H1 (cell line): ENCODE measurements around the gene SND1. TPM values are rescaled to one million over a fixed set of nuclear protein-coding genes. Genes with fewer than 3 reads are reported as not detected.
A peak's percentile ranks its signal among the peaks of the same experiment; 100 is the strongest.

Source experiments
- CTCF ChIA-PET: fragments of 300-600 bp; sonication (Branson Sonifier 250); formaldehyde crosslinking; loops from one replicate; lab custom pipeline; 2021; ENCODE audit not compliant: partially characterized antibody; lab: Charles Lee
- POLR2A ChIA-PET: fragments of 300-600 bp; sonication (Branson Sonifier 250); formaldehyde crosslinking; loops from one replicate; lab custom pipeline; 2021; ENCODE audit warnings: inconsistent platforms; ENCODE audit not compliant: partially characterized antibody; lab: Charles Lee
- DNase-seq, 2 experiments: peaks; one replicate each; pipeline versions ENCODE4 v3.0.0 to v3.0.0-alpha.2; 2010 to 2022; ENCODE audit warnings: low spot score in 2 of 2, low read depth in 1 of 2, mixed read lengths in 1 of 2
- FAIRE-seq: peaks from 2 replicates; lab custom pipeline; 2011; peaks lifted over from hg19 to GRCh38; lab: Jason Lieb, UNC
- H2AFZ ChIP-seq: 2 replicates; pipeline ENCODE4 v1.8.1; 2012; ENCODE audit warnings: low read length, inconsistent platforms
- H2AK5ac ChIP-seq: 2 replicates; pipeline ENCODE4 v1.6.1; 2013; ENCODE audit warnings: low read depth, low read length
- H2BK120ac ChIP-seq: replicated peaks from 2 replicates; pipeline ENCODE3; 2013; ENCODE audit warnings: low read depth, low read length, inconsistent platforms
- H2BK12ac ChIP-seq: 2 replicates; pipeline ENCODE4 v1.6.1; 2013; ENCODE audit warnings: low read depth, low read length
- H2BK15ac ChIP-seq: 2 replicates; pipeline ENCODE4 v1.6.1; 2013; ENCODE audit warnings: low read length
- H2BK20ac ChIP-seq: 2 replicates; pipeline ENCODE4 v1.6.1; 2013; ENCODE audit warnings: low read length
- H2BK5ac ChIP-seq: 2 replicates; pipeline ENCODE4 v1.6.1; 2013; ENCODE audit warnings: low read depth, low read length
- H3K14ac ChIP-seq: 2 replicates; pipeline ENCODE4 v1.6.1; 2013; ENCODE audit warnings: inconsistent platforms; ENCODE audit not compliant: insufficient read length
- H3K18ac ChIP-seq: 2 replicates; pipeline ENCODE4 v1.6.1; 2013; ENCODE audit warnings: low read length; ENCODE audit errors: extremely low read depth
- H3K23ac ChIP-seq: 2 replicates; pipeline ENCODE4 v1.6.1; 2013; ENCODE audit warnings: inconsistent platforms; ENCODE audit not compliant: insufficient read length
- H3K23me2 ChIP-seq: 2 replicates; pipeline ENCODE4 v1.6.1; 2013; ENCODE audit warnings: low read depth, low read length
- H3K27ac ChIP-seq: 2 replicates; pipeline ENCODE4 v1.6.1; 2011; ENCODE audit warnings: low read depth, low read length, inconsistent platforms
- H3K27me3 ChIP-seq, 4 experiments: replicated peaks in 1 of 4; 1 replicate in 1 of 4; 2 replicates in 3 of 4; pipeline versions ENCODE4 v1.6.1 to v1.8.1; 2011 to 2013; ENCODE audit warnings: low read length in 3 of 4, mild to moderate bottlenecking in 3 of 4, inconsistent platforms in 2 of 4, mixed read lengths in 2 of 4, moderate library complexity in 1 of 4; ENCODE audit not compliant: control insufficient read depth in 3 of 4, insufficient read depth in 3 of 4; ENCODE audit errors: extremely low read depth in 1 of 4
- H3K36me3 ChIP-seq, 4 experiments: 2 replicates each; pipeline versions ENCODE4 v1.6.1 to v1.8.1; 2011 to 2013; ENCODE audit warnings: mild to moderate bottlenecking in 4 of 4, low read length in 3 of 4, moderate library complexity in 2 of 4, control low read depth in 1 of 4, inconsistent platforms in 1 of 4; ENCODE audit not compliant: insufficient read depth in 4 of 4, control insufficient read depth in 2 of 4
- H3K4ac ChIP-seq: replicated peaks from 2 replicates; pipeline ENCODE3; 2013; ENCODE audit warnings: low read length, low read depth, mixed read lengths, inconsistent platforms; ENCODE audit not compliant: insufficient read length
- H3K4me1 ChIP-seq, 4 experiments: replicated peaks in 1 of 4; 1 replicate in 1 of 4; 2 replicates in 3 of 4; pipeline versions ENCODE4 v1.6.1 to v1.8.1; 2011 to 2013; ENCODE audit warnings: low read length in 3 of 4, inconsistent platforms in 2 of 4, mixed read lengths in 1 of 4; ENCODE audit not compliant: insufficient read depth in 4 of 4, control insufficient read depth in 3 of 4
- H3K4me2 ChIP-seq, 2 experiments: 2 replicates each; pipeline versions ENCODE4 v1.6.1 to v1.8.1; 2011 to 2013; ENCODE audit warnings: low read depth in 2 of 2, low read length in 2 of 2, control low read depth in 1 of 2, inconsistent platforms in 1 of 2, mild to moderate bottlenecking in 1 of 2; ENCODE audit not compliant: insufficient read depth in 1 of 2
- H3K4me3 ChIP-seq, 4 experiments: fragments of 200-600, 300-600 bp in 1 of 4; sonication (generic), shearing (Covaris generic), sonication (Bioruptor Twin) in 1 of 4; 2 replicates each; pipeline versions ENCODE4 v1.5.1 to v1.8.1; 2011 to 2016; ENCODE audit warnings: low read length in 4 of 4, low read depth in 3 of 4, control low read depth in 2 of 4, inconsistent platforms in 2 of 4, mild to moderate bottlenecking in 2 of 4, mixed read lengths in 1 of 4, moderate library complexity in 1 of 4; ENCODE audit not compliant: insufficient read depth in 2 of 4; ENCODE audit errors: extremely low read depth in 1 of 4
- H3K56ac ChIP-seq: replicated peaks from 2 replicates; pipeline ENCODE3; 2013; ENCODE audit warnings: low read depth, mild to moderate bottlenecking, mixed read lengths, low read length, inconsistent platforms; ENCODE audit not compliant: insufficient read length
- H3K79me1 ChIP-seq: 2 replicates; pipeline ENCODE4 v1.6.1; 2013; ENCODE audit warnings: low read depth, low read length, control low read depth
- H3K79me2 ChIP-seq, 2 experiments: 2 replicates each; pipeline versions ENCODE4 v1.6.1 to v1.8.1; 2012 to 2013; ENCODE audit warnings: low read length in 2 of 2, mild to moderate bottlenecking in 2 of 2, inconsistent platforms in 1 of 2; ENCODE audit not compliant: insufficient read depth in 2 of 2, control insufficient read depth in 1 of 2
- H3K9ac ChIP-seq, 4 experiments: replicated peaks in 1 of 4; 1 replicate in 1 of 4; 2 replicates in 3 of 4; pipeline versions ENCODE4 v1.6.1 to v1.8.1; 2011 to 2013; ENCODE audit warnings: low read depth in 3 of 4, low read length in 3 of 4, control low read depth in 2 of 4, mild to moderate bottlenecking in 2 of 4, moderate library complexity in 2 of 4, inconsistent platforms in 1 of 4; ENCODE audit errors: extremely low read depth in 1 of 4
- H3K9me3 ChIP-seq, 2 experiments: 2 replicates each; pipeline versions ENCODE4 v1.6.1 to v1.8.1; 2012 to 2013; ENCODE audit warnings: mild to moderate bottlenecking in 2 of 2, moderate library complexity in 2 of 2, control low read depth in 1 of 2, inconsistent platforms in 1 of 2, low read depth in 1 of 2, low read length in 1 of 2, mixed read lengths in 1 of 2; ENCODE audit not compliant: insufficient read depth in 2 of 2
- H4K20me1 ChIP-seq, 2 experiments: replicated peaks in 1 of 2; 2 replicates each; pipeline versions ENCODE3 to v1.8.1; 2011 to 2013; ENCODE audit warnings: inconsistent platforms in 2 of 2, low read length in 2 of 2, mild to moderate bottlenecking in 1 of 2; ENCODE audit not compliant: insufficient read depth in 2 of 2, control insufficient read depth in 1 of 2
- H4K5ac ChIP-seq: 2 replicates; pipeline ENCODE4 v1.6.1; 2013; ENCODE audit warnings: low read length, low read depth, mixed read lengths, inconsistent platforms; ENCODE audit not compliant: insufficient read length
- H4K8ac ChIP-seq: 2 replicates; pipeline ENCODE4 v1.8.0; 2013; ENCODE audit warnings: mild to moderate bottlenecking, moderate library complexity, low read length, inconsistent platforms; ENCODE audit not compliant: insufficient read depth; ENCODE audit errors: extremely low read depth
- H4K91ac ChIP-seq: replicated peaks from 2 replicates; pipeline ENCODE3; 2013; ENCODE audit warnings: low read length, mixed read lengths, inconsistent platforms; ENCODE audit not compliant: insufficient read length
- MAFK ChIP-seq: IDR thresholded peaks from 2 replicates; pipeline ENCODE4 v1.6.1; 2012; ENCODE audit warnings: low read depth, mild to moderate bottlenecking, improper control_type of control experiment, low read length
- RNF2 ChIP-seq: fragments of 200-900, 300-1000 bp; sonication (generic); IDR thresholded peaks from 2 replicates; pipeline ENCODE4 v1.7.1; 2016; ENCODE audit warnings: borderline replicate concordance, low read depth, mild to moderate bottlenecking, antibody characterized with exemption, low read length; ENCODE audit not compliant: poor library complexity, severe bottlenecking; ENCODE audit errors: missing control alignments
- WGBS, 2 experiments: shearing (Covaris generic) in 1 of 2; methylation state at CpG; one replicate each; pipeline versions ENCODE4 v1.1.6 to v1.1.7; 2013 to 2015; ENCODE audit warnings: low lambda C conversion rate in 2 of 2, mixed read lengths in 2 of 2, inconsistent platforms in 1 of 2, low coverage in 1 of 2, missing lambda C conversion rate in 1 of 2; ENCODE audit not compliant: insufficient replicate concordance in 2 of 2, insufficient coverage in 1 of 2, insufficient read length in 1 of 2; ENCODE audit errors: extremely low coverage in 1 of 2, missing lambda C conversion rate in 1 of 2; 5-methylcytosine and 5-hydroxymethylcytosine counted together
- polyA plus RNA-seq, 7 experiments: library from polyadenylated mRNA; depleted of rRNA in 3 of 7; stranded (reverse) in 5 of 7; unstranded in 2 of 7; fragments of >200 nt in 5 of 7; fragments of 200-250 nt in 2 of 7; gene quantifications; 1 replicate in 5 of 7; 2 replicates in 1 of 7; 4 replicates in 1 of 7; pipeline versions ENCODE4 v1.2.1 to v1.2.3, GENCODE V29; 2011 to 2013; ENCODE audit warnings: missing spikeins in 2 of 7, mixed read lengths in 2 of 7
- total RNA-seq: library from RNA; stranded (reverse); fragmentation: NEBNext Ultra II Directional; extraction: Animal tissue kit (Norgen Biotek cat#: 25700); gene quantifications from 2 replicates; pipeline ENCODE4 v1.2.1, GENCODE V29; 2021

The SND1 gene
- total and polyA plus RNA-seq, 2 of the 8 experiments (the other 6 are each of a cell fraction or from before 2014, with no cell fraction given): 122 to 290 TPM

GRCh38 chr7:127813991-127814541 is 162.1 kb downstream of the SND1 start:
- H4K8ac ChIP-seq: no peak overlapping the region
- H2AFZ ChIP-seq: no peak overlapping the region
- H3K4me3 ChIP-seq: no peak overlapping the region
- H2BK20ac ChIP-seq: no peak overlapping the region
- no peak overlapping the region for H4K91ac ChIP-seq
- no peak overlapping the region for H2AK5ac ChIP-seq
- POLR2A ChIA-PET: no interaction called here
- H3K27me3 ChIP-seq: no peaks in the 10 kb centered on the region
- H3K9ac ChIP-seq: no peak overlapping the region
- CTCF ChIA-PET: interaction anchor here (0.6 to 2.4 kb wide), 5 partner anchors 17 to 395 kb away, joined by 3 to 14 read pairs (median 4); no protein-coding TSS in a partner anchor
- no peak overlapping the region for H3K4me2 ChIP-seq
- 83% methylated on average over 4 of the region's 4 CpGs; no CpG with 5 or more reads in 1 of the 2 experiments for WGBS, 2 experiments
- H2BK120ac ChIP-seq: no peak overlapping the region
- no peak overlapping the region for H3K4ac ChIP-seq
- no peak overlapping the region for H2BK15ac ChIP-seq
- H3K27ac ChIP-seq: no peak overlapping the region
- no peaks in the 10 kb centered on the region for H3K23me2 ChIP-seq
- H3K79me1 ChIP-seq: peaks cover 4% of the 10 kb centered on the region; the same call in 1 of the 2 replicates
- no peak for FAIRE-seq
- TF ChIP-seq MAFK (peak; percentile 27; the same call in 1 of the 2 replicates), RNF2 (no peak)
- H2BK12ac ChIP-seq: no peak overlapping the region
- no peak overlapping the region for H3K18ac ChIP-seq
- no peak overlapping the region for H2BK5ac ChIP-seq
- H3K56ac ChIP-seq: no peak overlapping the region
- peaks cover 0 to 94% of the 10 kb centered on the region in 2 experiments; a peak in 3 of 4 replicates for H3K79me2 ChIP-seq
- H3K23ac ChIP-seq: no peak overlapping the region
- H3K14ac ChIP-seq: no peak overlapping the region
- no peaks in the 10 kb centered on the region; a peak in 1 of 8 replicates for H3K36me3 ChIP-seq
- DNase-seq: no peak
- H3K9me3 ChIP-seq: no peaks in the 10 kb centered on the region
- peaks cover 9 to 15% of the 10 kb centered on the region in 2 experiments for H4K20me1 ChIP-seq
- no peak overlapping the region for H4K5ac ChIP-seq
- H3K4me1 ChIP-seq: peaks cover 1 to 18% (median 17%) of the 10 kb centered on the region in 4 experiments; a peak in 5 of 7 replicates
